ENCODE data around the gene ASAP3. TPM values are rescaled to one million over a fixed set of nuclear protein-coding genes. Genes with fewer than 3 reads are reported as not detected.

The ASAP3 gene
- total and polyA plus RNA-seq, 10 donors = 2.9 to 13.8 (median 9.0) TPM

DNA sequence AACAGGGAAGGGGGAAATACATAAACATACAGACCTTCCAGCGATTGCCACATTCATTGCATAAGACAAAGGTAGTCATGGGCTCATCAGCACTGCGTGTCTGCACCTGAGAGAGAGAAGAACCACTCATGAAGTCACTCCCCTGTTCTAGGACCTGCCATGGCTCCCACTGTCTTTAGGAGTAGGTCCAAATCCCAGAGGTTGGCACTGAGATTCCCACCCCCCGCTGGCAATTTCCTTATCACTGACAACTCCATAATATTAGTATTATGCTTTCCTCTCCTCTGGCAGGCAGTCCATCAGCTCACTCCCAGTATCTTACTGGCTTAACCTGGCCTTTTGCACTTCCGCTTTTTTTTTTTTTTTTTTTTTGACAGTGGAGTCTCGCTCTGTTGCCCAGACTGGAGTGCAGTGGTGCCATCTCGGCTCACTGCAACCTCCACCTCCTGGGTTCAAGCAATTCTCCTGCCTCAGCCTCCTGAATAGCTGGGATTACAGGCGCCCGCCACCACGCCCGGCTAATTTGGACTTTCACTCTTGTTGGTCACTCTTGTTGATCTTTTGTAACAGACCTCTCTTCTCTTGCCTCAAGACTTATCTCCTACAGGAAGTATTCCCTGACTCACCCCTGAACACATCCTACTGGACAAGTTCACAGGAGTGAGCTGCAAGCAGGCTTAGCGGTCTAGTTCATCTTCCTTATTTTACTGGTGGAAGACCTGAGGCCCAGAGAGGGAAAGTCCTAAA lies 99.5 kb downstream of the ASAP3 start:
- no peaks in the 10 kb centered on the region for H3K36me3 ChIP-seq
- H3K27me3 ChIP-seq (replicated peaks in 1 of 7) = no peaks in the 10 kb centered on the region
- no peaks in the 10 kb centered on the region for H3K9me3 ChIP-seq
- DNase-seq = no peak
- 71 to 79% (median 76%) methylated on average over 10 to 11 of the region's 11 CpGs for WGBS, 5 donors
- intact Hi-C loops (cut with DNase I; ENCODE audit: low total_unique reads) = no loop called here
- peaks cover 0 to 18% (median 6%) of the 10 kb centered on the region in 6 donors for H3K4me1 ChIP-seq
- H3K27ac ChIP-seq = peak overlapping the region in 3 of 8 donors; percentile 13 to 46 (median 23)
- no peak overlapping the region for H3K4me3 ChIP-seq
- TF ChIP-seq POLR2A (IDR thresholded peaks at IDR 0.05) = no peak
- TF ChIP-seq, protein P1, sequence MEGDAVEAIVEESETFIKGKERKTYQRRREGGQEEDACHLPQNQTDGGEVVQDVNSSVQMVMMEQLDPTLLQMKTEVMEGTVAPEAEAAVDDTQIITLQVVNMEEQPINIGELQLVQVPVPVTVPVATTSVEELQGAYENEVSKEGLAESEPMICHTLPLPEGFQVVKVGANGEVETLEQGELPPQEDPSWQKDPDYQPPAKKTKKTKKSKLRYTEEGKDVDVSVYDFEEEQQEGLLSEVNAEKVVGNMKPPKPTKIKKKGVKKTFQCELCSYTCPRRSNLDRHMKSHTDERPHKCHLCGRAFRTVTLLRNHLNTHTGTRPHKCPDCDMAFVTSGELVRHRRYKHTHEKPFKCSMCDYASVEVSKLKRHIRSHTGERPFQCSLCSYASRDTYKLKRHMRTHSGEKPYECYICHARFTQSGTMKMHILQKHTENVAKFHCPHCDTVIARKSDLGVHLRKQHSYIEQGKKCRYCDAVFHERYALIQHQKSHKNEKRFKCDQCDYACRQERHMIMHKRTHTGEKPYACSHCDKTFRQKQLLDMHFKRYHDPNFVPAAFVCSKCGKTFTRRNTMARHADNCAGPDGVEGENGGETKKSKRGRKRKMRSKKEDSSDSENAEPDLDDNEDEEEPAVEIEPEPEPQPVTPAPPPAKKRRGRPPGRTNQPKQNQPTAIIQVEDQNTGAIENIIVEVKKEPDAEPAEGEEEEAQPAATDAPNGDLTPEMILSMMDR (IDR thresholded peaks at IDR 0.05 in 8 of 11, conservative IDR thresholded peaks at IDR 0.05 in 3 of 11) = no peak
- no peak for TF ChIP-seq POLR2AphosphoS5 (IDR thresholded peaks at IDR 0.05)

DNA sequence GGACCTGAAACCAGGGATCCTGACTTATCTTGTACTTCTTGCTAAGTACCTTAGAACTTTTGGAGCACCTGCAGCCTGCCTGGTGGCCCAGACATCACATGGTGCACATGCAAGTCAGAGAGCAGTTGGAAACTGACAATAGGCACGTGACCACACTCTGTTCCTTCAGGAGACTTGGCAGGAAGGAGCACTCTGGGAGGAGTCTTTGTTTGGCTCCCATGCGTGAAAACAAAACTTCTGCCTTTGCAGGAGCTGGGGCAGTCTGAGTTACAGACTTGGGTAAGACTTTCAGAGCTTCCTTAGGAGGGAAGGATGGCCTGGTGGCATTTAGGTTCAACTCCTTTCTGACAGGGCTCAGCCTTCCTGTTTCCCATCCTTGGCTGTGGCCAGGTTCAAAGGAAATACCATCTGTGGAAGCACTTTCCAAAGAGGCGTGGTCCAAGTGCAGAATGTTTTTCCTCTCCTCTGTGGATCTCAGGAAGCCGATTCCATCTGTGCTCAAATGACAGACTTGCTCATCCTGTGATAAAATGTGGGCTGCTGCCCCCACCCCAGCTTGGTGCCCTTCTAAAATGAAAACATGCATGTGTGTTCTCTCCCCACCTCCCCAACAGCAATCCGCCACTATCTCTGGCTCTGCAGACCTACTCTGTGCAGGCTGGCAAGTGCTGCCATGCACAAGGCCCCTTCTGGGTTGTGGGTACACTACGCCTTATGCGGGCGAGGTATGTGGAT lies 100.2 kb downstream of the ASAP3 start:
- Histone ChIP-seq H3K27ac (peak overlapping the region in 3 of 8 donors; percentile 13 to 46 (median 23)), H3K4me3 (no peak overlapping the region), H3K27me3 (replicated peaks in 1 of 7) (no peaks in the 10 kb centered on the region), H3K9me3 (no peaks in the 10 kb centered on the region), H3K4me1 (peaks cover 0 to 18% (median 7%) of the 10 kb centered on the region in 6 donors), H3K36me3 (no peaks in the 10 kb centered on the region)
- WGBS, 5 donors = 67 to 83% (median 70%) methylated on average over 8 of the region's 8 CpGs
- intact Hi-C loops (cut with DNase I; ENCODE audit: low total_unique reads) = no loop called here
- no peak for DNase-seq
- TF ChIP-seq, protein P1 (IDR thresholded peaks at IDR 0.05 in 8 of 11, conservative IDR thresholded peaks at IDR 0.05 in 3 of 11) = no peak
- TF ChIP-seq POLR2A (IDR thresholded peaks at IDR 0.05) = no peak
- no peak for TF ChIP-seq POLR2AphosphoS5 (IDR thresholded peaks at IDR 0.05)

DNA sequence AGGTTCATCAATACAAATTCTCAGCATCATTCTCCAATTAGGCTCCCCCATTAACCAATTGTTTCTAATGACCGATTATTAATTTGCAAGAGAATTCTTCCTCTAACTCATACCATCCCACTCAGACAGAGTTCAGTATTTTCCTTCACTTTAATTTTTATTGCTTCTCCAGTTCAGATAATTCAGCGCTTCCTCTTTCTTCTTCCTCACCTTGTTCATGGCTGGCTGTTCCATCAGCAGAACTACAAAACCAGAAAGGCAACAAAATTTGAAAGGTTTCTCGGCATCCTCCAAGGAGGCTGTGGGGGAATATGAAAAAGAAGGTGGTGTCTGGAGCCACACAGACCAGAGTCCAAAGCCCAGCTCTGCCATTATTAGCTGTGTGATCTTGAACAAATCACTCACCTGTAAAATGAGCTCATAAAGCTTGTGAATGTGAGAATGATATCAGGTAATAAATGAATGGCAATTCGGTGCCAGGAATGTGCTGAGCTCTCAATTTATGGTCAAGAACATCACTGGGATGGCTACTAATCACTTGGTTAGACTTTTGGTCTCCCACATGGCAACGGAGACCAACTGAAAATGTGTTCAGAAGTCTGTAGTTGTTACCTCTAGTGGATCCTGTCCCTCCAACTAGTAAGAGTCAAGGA lies 102.6 kb downstream of the ASAP3 start:
- 78 to 87% (median 83%) methylated on average over 5 of the region's 5 CpGs for whole genome bisulfite sequencing, 5 donors
- intact Hi-C loops (cut with DNase I; ENCODE audit: low total_unique reads) = no loop called here

More for the DNA sequence above, 102.6 kb downstream of the ASAP3 start:
- Histone ChIP-seq H3K36me3 (no peaks in the 10 kb centered on the region), H3K9me3 (no peaks in the 10 kb centered on the region), H3K27ac (no peak overlapping the region), H3K4me3 (no peak overlapping the region), H3K4me1 (peaks cover 0 to 36% (median 20%) of the 10 kb centered on the region in 6 donors), H3K27me3 (replicated peaks in 1 of 7) (no peaks in the 10 kb centered on the region)
- TF ChIP-seq POLR2A (IDR thresholded peaks at IDR 0.05) (no peak), POLR2AphosphoS5 (IDR thresholded peaks at IDR 0.05) (no peak)
- TF ChIP-seq, protein P1 (IDR thresholded peaks at IDR 0.05 in 8 of 11, conservative IDR thresholded peaks at IDR 0.05 in 3 of 11) = no peak
- no peak for DNase-seq
